Osteoblast (primary cell): ENCODE data around the gene OR10J1. TPM values are rescaled to one million over a fixed set of nuclear protein-coding genes. Genes with fewer than 3 reads are reported as not detected.

ENCODE experiments used
- DNase-seq: peaks from one replicate; pipeline ENCODE4 v3.0.0; 2011; ENCODE audit warnings: low spot score, mixed read lengths; ENCODE audit not compliant: insufficient read length; ENCODE audit errors: missing footprints
- H2AFZ ChIP-seq: 2 replicates; pipeline ENCODE4 v1.6.0; 2011; ENCODE audit warnings: mild to moderate bottlenecking, low read length
- H3K27ac ChIP-seq: 2 replicates; pipeline ENCODE4 v1.5.1; 2011; ENCODE audit warnings: mild to moderate bottlenecking, low read depth, low read length, moderate library complexity
- H3K27me3 ChIP-seq: 2 replicates; pipeline ENCODE4 v1.6.0; 2012; ENCODE audit warnings: mild to moderate bottlenecking, control low read depth, inconsistent platforms, low read length, moderate library complexity; ENCODE audit not compliant: insufficient read depth
- H3K36me3 ChIP-seq: 2 replicates; pipeline ENCODE4 v1.5.1; 2011; ENCODE audit warnings: mild to moderate bottlenecking, low read length, control low read depth, moderate library complexity; ENCODE audit not compliant: insufficient read depth
- H3K4me1 ChIP-seq: 2 replicates; pipeline ENCODE4 v1.5.1; 2011; ENCODE audit warnings: mild to moderate bottlenecking, low read length, control low read depth, moderate library complexity; ENCODE audit not compliant: insufficient read depth
- H3K4me2 ChIP-seq: 2 replicates; pipeline ENCODE4 v1.6.0; 2011; ENCODE audit warnings: mild to moderate bottlenecking, low read length; ENCODE audit not compliant: insufficient read depth
- H3K4me3 ChIP-seq: fragments of 200-600 bp; sonication (generic); 3 replicates; pipeline ENCODE4 v1.5.1; 2012; ENCODE audit warnings: mild to moderate bottlenecking, low read length, inconsistent platforms; ENCODE audit not compliant: insufficient read depth
- H3K79me2 ChIP-seq: 2 replicates; pipeline ENCODE4 v1.6.0; 2012; ENCODE audit warnings: mild to moderate bottlenecking, low read length, control low read depth, inconsistent platforms; ENCODE audit not compliant: insufficient read depth
- H3K9me3 ChIP-seq: 2 replicates; pipeline ENCODE4 v1.5.1; 2011; ENCODE audit warnings: low read depth, low read length, control low read depth
- H4K20me1 ChIP-seq: 2 replicates; pipeline ENCODE4 v1.6.0; 2012; ENCODE audit warnings: mild to moderate bottlenecking, low read length, control low read depth; ENCODE audit not compliant: insufficient read depth
- CTCF ChIP-seq: IDR thresholded peaks from 2 replicates; pipeline ENCODE4 v1.5.1; 2011; ENCODE audit warnings: mild to moderate bottlenecking, low read depth, low read length, moderate library complexity; ENCODE audit errors: extremely low read depth
- total RNA-seq: library from RNA; depleted of rRNA; stranded (reverse); fragments of >200 nt; gene quantifications from 2 replicates; pipeline ENCODE4 v1.2.3, GENCODE V29; 2012

Gene OR10J1
- total RNA-seq, 1 donor = not detected

- Histone ChIP-seq H3K4me2 (no peak overlapping the region), H3K4me3 (no peak overlapping the region), H3K36me3 (no peaks in the 10 kb centered on the region), H3K27ac (peak overlapping the region; percentile 84), H2AFZ (peak overlapping the region; percentile 51), H4K20me1 (no peaks in the 10 kb centered on the region), H3K79me2 (no peaks in the 10 kb centered on the region), H3K27me3 (no peaks in the 10 kb centered on the region), H3K9me3 (no peaks in the 10 kb centered on the region), H3K4me1 (peaks cover 18% of the 10 kb centered on the region)
- no peak for DNase-seq
- TF ChIP-seq CTCF = no peak
Measured at GRCh38 chr1:159428536-159428935, 11.0 kb upstream of the OR10J1 start.

- peak overlapping the region; percentile 89 for H3K27ac ChIP-seq
- DNase-seq = peak; percentile 78
Measured at GRCh38 chr1:159429074-159429861, 10.3 kb upstream of the OR10J1 start.

GRCh38 chr1:159430985-159431384 lies 8.5 kb upstream of the OR10J1 start:
- no peak for TF ChIP-seq CTCF

More at GRCh38 chr1:159429074-159429861, 10.3 kb upstream of the OR10J1 start:
- Histone ChIP-seq H3K79me2 (no peaks in the 10 kb centered on the region), H3K9me3 (no peaks in the 10 kb centered on the region), H2AFZ (no peak overlapping the region), H4K20me1 (no peaks in the 10 kb centered on the region), H3K4me3 (no peak overlapping the region), H3K36me3 (no peaks in the 10 kb centered on the region), H3K4me2 (peak overlapping the region; percentile 51), H3K27me3 (no peaks in the 10 kb centered on the region), H3K4me1 (peaks cover 18% of the 10 kb centered on the region)
- TF ChIP-seq CTCF = no peak

GRCh38 chr1:159431904-159432303 lies 7.6 kb upstream of the OR10J1 start, which contains the start of gene OR10J4:
OR10J4 (plus strand) TSS chr1:159432204.
- no peak for DNase-seq
- Histone ChIP-seq H3K9me3 (no peaks in the 10 kb centered on the region), H3K79me2 (no peaks in the 10 kb centered on the region), H3K36me3 (no peaks in the 10 kb centered on the region), H3K4me3 (no peak within 1 kb of the TSS), H2AFZ (no peak within 1 kb of the TSS), H3K4me2 (no peak within 1 kb of the TSS), H4K20me1 (no peaks in the 10 kb centered on the region), H3K27ac (no peak within 1 kb of the TSS), H3K4me1 (peaks cover 18% of the 10 kb centered on the region), H3K27me3 (no peaks in the 10 kb centered on the region)
- no peak for TF ChIP-seq CTCF

More at GRCh38 chr1:159430985-159431384, 8.5 kb upstream of the OR10J1 start:
- Histone ChIP-seq H3K9me3 (no peaks in the 10 kb centered on the region), H3K79me2 (no peaks in the 10 kb centered on the region), H3K4me3 (no peak overlapping the region), H3K4me2 (no peak overlapping the region), H3K4me1 (peaks cover 18% of the 10 kb centered on the region), H2AFZ (no peak overlapping the region), H3K27me3 (no peaks in the 10 kb centered on the region), H3K27ac (no peak overlapping the region), H3K36me3 (no peaks in the 10 kb centered on the region), H4K20me1 (no peaks in the 10 kb centered on the region)
- DNase-seq = no peak
